GM12891 (cell line): Measurements from ENCODE around the gene BCDIN3D.
A peak's percentile ranks its signal among the peaks of the same experiment; 100 is the strongest.
"Not testable (repeated sequence)": the region's sequence is repeated elsewhere in the genome, so short reads cannot be mapped to it uniquely, and the experiment has no call there.

Experiments
- DNase-seq: peaks from one replicate; pipeline ENCODE4 v3.0.0; 2011; ENCODE audit warnings: low spot score; ENCODE audit not compliant: insufficient read length
- FAIRE-seq: peaks from 2 replicates; lab custom pipeline; 2011; peaks lifted over from hg19 to GRCh38; lab: Jason Lieb, UNC
- PAX5 ChIP-seq: IDR thresholded peaks from 2 replicates; pipeline ENCODE4 v1.6.1; 2011; ENCODE audit warnings: low read length, moderate library complexity, mild to moderate bottlenecking; ENCODE audit not compliant: insufficient read depth, severe bottlenecking
- POLR2A ChIP-seq: IDR thresholded peaks from 2 replicates; pipeline ENCODE4 v1.6.1; 2011; ENCODE audit warnings: low read depth, low read length, control low read depth
- POLR2AphosphoS5 ChIP-seq: IDR thresholded peaks from 2 replicates; pipeline ENCODE4 v1.6.1; 2011; ENCODE audit warnings: low read depth, low read length, control low read depth
- POU2F2 ChIP-seq: IDR thresholded peaks from 2 replicates; pipeline ENCODE4 v1.6.1; 2011; ENCODE audit warnings: low read depth, mild to moderate bottlenecking, control low read depth, low read length, moderate library complexity
- SPI1 ChIP-seq: IDR thresholded peaks from 2 replicates; pipeline ENCODE4 v1.6.1; 2011; ENCODE audit warnings: low read depth, low read length, control low read depth
- TAF1 ChIP-seq: IDR thresholded peaks from 2 replicates; pipeline ENCODE4 v1.6.1; 2011; ENCODE audit warnings: low read depth, low read length, control low read depth

BCDIN3D gene

DNA sequence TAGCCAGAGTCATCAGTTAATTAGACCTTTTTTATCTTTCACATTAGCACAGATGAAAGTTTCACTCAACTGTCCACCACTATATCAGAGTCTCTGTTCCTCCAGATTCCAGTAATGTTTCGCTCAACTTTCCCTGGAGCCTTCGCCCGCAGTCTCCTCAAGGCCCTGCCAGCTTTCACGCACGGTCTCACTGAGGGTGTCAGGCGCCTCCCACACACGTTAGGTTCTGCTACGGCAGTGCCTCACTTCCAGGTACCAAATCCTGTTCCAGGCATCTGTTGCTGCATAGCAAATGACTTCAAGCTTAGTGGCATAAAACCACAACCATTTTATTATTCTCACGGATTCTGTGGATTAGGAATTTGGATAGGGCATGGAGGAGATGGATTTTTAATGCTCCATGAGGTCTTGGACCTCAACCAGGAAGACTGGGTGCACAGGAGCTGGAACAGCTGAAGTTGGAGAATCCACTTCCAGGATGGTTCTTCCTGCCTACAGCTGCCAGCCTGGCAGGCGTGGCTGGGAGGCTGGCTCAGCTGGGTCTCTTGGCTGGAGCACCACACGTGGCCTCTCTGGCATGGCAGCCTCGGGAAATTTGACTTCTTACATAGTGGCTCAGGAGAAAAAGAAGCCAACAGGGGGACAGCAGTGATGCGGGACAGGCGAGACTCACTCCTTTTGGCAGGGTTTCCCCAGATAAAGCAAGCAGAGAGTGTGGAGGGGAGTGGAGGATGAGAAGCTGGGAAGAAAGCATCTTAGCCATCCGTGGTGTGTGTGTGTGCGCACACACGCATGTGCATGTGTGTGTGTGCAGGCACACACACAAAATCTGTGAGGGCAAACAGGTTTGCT is 21.3 kb upstream of the BCDIN3D start:
- TF ChIP-seq POLR2AphosphoS5: no peak
- no peak for TF ChIP-seq POLR2A
- no peak for TF ChIP-seq PAX5
- TF ChIP-seq SPI1: no peak
- TF ChIP-seq POU2F2: no peak
- TF ChIP-seq TAF1: no peak
- DNase-seq (no peak), FAIRE-seq (no peak)

GRCh38 chr12:49860921-49861320 is 18.0 kb upstream of the BCDIN3D start:
- DNase-seq, FAIRE-seq: not testable (repeated sequence)

DNA sequence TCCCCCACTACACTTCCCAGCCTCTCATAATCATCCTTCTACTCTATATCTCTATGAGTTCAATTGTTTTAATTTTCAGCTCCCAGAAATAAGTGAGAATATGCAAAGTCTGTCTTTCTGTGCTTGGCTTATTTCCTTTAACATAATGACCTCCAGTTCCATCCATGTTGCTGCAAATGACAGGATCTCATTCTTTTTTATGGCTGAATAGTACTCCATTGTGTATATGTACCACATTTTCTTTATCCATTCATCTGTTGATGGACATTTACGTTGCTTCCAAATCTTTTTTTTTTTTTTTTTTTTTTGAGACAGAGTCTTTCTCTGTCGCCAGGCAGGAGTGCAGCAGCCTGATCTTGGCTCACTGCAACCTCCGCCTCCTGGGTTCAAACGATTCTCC is 13.0 kb upstream of the BCDIN3D start:
- FAIRE-seq, DNase-seq: not testable (repeated sequence)

GRCh38 chr12:49854976-49855375 is 12.1 kb upstream of the BCDIN3D start:
- no peak for TF ChIP-seq SPI1
- no peak for TF ChIP-seq TAF1
- TF ChIP-seq POLR2AphosphoS5: no peak
- no peak for TF ChIP-seq POU2F2
- no peak for TF ChIP-seq POLR2A
- no peak for TF ChIP-seq PAX5
- no peak for FAIRE-seq
- no peak for DNase-seq

GRCh38 chr12:49853671-49854070 is 10.8 kb upstream of the BCDIN3D start:
- FAIRE-seq: no peak
- no peak for DNase-seq
- TF ChIP-seq POLR2A (no peak), POU2F2 (no peak), POLR2AphosphoS5 (no peak), PAX5 (no peak), TAF1 (no peak), SPI1 (no peak)

DNA sequence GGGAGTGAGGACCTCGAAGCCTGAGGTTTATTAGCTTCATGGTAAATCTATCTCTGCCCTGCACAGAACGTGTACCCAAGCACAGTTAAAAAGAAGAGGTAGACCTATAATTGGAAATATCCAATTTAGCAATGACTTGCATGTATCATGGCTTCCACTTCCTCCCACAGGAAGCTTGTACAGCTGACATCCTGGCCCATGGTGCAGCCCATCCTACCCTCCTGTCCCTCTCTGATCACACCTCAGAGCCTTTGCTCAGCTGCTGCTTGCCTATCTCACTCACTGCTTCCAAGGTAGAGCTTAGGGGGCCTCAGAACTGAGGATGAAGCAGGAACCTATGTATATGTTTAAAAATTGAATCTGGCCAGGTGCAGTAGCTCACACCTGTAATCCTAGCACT is 4.3 kb upstream of the BCDIN3D start:
- TF ChIP-seq POU2F2 (no peak), PAX5 (no peak), TAF1 (no peak), SPI1 (no peak), POLR2A (no peak), POLR2AphosphoS5 (no peak)
- DNase-seq (no peak), FAIRE-seq (peak; percentile 66)

DNA sequence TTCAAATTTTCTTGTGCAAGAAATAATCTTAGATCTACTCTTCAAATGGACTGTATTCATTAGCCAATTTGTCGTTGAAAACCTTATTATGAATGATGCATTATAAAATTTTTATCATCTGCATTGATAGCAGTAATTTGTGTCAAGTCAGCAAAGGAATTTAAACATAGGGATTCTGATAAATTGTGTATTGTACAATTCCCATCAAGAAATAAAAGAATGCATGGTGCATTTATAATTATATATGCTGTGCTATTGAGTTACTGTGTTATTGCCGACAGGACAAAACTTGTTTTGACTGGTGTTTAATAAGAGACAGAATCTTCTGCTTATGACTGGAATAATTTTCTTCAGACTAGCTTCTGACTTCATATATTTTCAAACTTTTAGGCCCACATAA is 3.1 kb upstream of the BCDIN3D start:
- FAIRE-seq: no peak
- DNase-seq: no peak
- TF ChIP-seq SPI1 (no peak), TAF1 (no peak), POLR2A (no peak), POLR2AphosphoS5 (no peak)

- FAIRE-seq (peak; percentile 13), DNase-seq (no peak)
- TF ChIP-seq POLR2A (no peak), POU2F2 (no peak), POLR2AphosphoS5 (no peak), TAF1 (no peak), SPI1 (no peak), PAX5 (no peak)
Observed at GRCh38 chr12:49843876-49844437, 1.1 kb upstream of the BCDIN3D start.

DNA sequence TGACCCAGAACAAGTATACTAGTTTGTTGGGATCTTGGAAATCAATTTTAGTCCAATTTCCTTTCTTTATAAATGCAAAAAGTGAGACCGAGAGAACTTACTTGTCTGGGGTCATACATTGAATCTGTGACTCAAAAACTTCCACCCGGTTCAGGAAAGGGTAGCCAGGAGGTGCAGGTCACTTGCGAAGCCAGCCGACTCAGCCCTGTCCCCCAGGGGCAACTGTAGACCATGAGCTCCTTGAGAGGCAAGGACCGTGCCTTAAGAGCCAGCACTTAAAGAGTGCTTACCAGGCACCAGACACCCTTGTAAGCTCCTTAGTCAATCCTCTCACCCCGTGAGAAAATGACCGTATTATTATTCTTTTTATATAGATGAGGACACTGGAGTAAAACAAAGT is 505 bp upstream of the BCDIN3D start:
- TF ChIP-seq TAF1 (no peak), POLR2A (no peak), SPI1 (no peak), POLR2AphosphoS5 (no peak), POU2F2 (no peak), PAX5 (no peak)
- DNase-seq: no peak
- FAIRE-seq: no peak

DNA sequence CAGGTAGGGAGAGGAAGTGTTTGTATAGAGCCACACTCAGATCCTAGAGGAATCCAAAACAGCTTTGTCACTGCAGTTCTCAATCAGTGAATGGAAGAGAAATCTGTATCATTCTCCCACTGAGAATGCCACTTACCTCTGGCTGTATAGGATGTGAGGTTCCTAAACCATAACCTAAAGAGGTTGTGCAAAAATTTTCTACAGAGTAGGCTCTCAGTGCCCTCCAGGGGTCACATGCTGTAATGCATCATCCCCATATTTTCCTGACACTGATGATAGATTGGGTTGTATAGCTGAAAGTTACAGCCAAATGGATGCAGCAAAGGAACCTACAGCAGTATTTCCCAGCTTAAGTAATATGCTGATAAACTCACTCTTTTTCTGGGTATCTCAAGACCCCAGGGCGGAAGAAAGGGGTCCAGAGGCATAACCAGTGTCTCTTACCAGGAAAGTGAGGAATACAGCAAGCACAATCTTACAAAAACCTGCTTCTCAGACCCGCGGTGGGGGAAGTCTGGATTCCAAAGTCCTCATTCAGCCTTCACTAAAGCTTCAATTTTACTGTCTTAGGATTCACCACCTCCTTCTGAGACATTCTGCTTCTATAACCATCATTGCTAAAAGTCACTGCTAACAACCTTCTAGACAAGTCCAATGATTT is 3.8 kb downstream of the BCDIN3D start:
- DNase-seq: no peak
- TF ChIP-seq PAX5 (no peak), POLR2AphosphoS5 (no peak), TAF1 (no peak), POLR2A (no peak), POU2F2 (no peak), SPI1 (no peak)

More for the DNA sequence above, 3.8 kb downstream of the BCDIN3D start:
- FAIRE-seq: peak; percentile 38
